Measurements from ENCODE around the gene RICTOR.
"Not testable (repeated sequence)": the region's sequence is repeated elsewhere in the genome, so short reads cannot be mapped to it uniquely, and the experiment has no call there.

RICTOR gene

GRCh38 chr5:39055768-39056398 lies 18.3 kb downstream of the RICTOR start:
- DNase-seq, result no peak

DNA sequence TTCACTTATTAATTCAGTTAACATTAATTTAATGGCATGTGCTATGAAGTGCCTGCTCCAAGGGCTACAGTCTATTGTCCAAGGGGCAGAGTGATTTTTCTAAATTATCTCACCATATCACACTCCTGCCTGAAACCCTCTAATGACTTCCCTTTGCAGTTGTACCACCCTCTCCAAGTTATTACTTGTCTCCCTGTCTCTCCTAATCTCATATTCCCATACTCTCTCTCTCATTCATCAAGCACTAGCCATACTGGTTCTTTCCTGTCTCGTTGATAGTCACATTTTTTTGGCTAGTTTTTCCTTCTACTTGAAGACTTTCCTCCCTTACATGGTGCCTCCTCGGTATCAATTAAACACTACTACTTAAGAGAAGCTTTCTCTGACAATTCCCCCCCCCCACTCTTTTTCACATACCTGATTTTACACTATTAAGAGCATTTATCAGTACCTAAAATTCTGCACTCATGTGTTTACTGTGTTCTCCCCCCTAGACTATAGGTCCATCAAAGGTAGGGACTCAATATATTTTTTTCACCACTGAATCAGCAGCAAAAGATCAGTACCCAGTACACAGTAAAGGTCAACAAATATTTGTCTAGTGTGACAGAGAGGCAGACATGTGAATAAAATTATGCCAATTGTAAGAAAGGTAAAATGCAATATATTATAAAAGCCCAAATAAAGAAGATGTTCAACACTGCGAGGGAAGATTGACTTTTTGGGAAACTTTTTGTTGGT lies 19.0 kb downstream of the RICTOR start:
- no peak for DNase-seq

DNA sequence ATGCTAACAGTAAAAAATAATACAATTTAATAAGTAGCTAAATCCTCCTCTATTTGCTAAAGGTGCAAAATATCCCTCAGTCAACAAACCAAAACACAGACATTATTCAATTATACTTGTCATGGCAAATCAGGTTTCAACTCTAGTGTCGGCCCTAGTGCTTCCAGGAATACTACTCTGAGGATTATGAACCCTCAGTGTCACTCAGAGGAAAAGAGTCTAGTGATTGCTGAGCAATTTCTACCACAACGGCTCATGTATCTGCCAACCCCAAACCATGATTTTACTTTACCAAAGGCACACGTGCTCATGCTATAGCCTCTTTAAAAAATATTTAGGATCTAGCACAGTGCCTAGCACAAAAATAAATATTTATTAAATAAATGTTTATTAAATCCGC lies 21.0 kb downstream of the RICTOR start:
- no peak for DNase-seq

DNA sequence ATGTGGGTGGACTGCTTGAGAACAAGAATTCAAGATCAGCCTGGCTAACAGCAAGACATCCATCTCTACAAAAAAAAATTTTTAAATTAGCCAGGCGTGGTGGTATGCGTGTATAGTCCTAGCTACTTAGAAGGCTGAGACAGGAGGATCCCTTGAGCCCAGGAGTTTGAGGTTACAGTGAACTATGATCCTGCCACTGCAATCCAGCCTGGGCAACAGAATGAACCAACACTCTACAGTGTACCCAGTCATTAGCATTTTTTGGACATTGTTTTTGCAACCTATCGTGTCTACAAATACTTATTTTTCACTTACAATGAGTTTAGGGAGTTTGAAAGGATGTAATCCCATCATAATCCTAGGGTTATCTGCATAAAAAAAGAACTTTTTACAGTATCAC lies 22.1 kb downstream of the RICTOR start:
- DNase-seq, result no peak

GRCh38 chr5:39049315-39049714 lies 24.9 kb downstream of the RICTOR start:
- DNase-seq, result no peak

- DNase-seq, result no peak
Measured at GRCh38 chr5:39040875-39041274, 33.3 kb downstream of the RICTOR start.

DNA sequence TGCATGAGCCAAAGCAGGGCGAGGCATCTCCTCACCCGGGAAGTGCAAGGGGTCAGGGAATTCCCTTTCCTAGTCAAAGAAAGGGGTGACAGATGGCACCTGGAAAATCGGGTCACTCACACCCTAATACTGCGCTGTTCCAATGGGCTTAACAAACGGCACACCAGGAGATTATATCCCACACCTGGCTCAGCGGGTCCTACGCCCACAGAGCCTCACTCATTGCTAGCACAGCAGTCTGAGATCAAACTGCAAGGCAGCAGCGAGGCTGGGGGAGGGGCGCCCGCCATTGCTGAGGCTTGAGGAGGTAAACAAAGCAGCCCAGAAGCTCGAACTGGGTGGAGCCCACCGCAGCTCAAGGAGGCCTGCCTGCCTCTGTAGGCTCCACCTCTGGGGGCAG lies 39.7 kb downstream of the RICTOR start:
- not testable (repeated sequence) for DNase-seq

DNA sequence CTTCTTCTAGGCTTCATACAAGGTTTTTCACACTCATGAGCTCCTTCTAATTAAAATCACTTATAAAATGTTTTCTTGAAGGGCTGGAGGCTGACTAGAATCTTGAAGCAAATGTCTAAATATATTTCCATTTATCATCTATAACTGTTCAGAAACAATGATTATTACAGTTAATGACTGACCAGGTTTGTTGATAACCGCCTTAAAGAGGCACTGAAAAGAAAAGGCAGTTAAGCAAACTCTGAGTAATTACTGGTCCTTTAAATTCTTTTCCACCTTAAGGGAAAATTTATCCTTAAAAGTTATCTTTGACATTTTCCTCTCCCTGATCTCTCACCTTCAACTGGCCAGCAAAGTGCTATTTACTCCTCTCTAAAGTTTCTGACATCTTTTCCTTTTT lies 43.2 kb downstream of the RICTOR start:
- no peak for DNase-seq

DNA sequence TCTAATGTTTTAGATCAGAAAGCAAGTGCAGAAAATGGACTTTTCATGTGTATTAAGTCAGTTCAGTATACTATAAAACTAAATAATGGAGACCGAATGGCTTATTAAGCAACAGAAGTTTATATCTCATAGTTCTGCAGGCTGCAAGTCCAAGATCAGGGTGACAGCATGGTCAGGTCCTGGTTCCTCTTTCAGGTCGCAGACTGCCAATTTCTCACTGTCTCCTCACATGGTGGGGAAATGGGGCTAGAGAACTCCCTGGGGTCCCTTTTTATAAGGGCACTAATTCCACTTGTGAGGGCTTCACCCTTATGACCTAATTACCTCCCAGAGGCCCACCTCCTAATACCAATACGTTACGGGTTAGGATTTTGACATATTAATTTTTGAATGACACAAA lies 48.7 kb downstream of the RICTOR start:
- DNase-seq, result no peak

- DNase-seq, result no peak
Measured at GRCh38 chr5:39024884-39025283, 49.3 kb downstream of the RICTOR start.

DNA sequence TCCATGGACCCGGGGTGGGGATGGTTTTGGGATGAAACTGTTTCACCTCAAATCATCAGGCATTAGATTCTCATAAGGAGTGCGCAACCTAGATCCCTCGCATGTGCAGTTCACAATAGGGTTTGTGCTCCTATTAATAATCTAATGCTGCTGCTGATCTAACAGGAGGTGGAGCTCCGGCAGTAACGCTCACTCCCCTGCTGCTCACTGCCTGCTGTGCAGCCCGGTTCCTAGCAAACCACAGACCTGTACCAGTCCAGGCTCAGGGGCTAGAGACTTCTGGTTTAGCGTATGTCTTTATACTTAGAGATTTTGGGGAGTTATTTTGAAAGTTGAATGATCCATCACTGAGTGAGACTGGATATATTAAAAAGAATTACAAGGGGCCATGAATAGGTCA lies 50.2 kb downstream of the RICTOR start:
- DNase-seq, result peak in 1 of 2 donors; percentile 6

- DNase-seq, result no peak
Measured at GRCh38 chr5:39023121-39023520, 51.1 kb downstream of the RICTOR start.

DNA sequence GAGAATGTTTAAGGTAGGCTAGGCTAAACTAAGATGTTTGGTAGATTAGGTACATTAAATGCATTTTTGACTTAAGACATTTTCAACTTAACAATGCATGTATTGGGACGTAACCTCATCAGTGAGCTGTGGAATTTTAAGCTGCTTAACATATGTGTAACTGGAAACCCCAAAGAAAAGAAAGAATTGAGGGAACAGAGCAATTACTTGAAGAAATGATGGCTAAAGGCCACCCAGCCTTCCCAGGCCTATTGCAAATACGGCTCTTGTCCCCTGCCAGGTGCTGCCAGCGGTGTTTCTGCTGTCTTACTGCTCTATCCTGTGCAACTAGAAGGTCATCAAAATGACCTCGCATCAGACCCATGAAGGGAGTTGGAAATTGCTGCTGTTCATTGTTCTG lies 52.0 kb downstream of the RICTOR start:
- DNase-seq, result no peak

DNA sequence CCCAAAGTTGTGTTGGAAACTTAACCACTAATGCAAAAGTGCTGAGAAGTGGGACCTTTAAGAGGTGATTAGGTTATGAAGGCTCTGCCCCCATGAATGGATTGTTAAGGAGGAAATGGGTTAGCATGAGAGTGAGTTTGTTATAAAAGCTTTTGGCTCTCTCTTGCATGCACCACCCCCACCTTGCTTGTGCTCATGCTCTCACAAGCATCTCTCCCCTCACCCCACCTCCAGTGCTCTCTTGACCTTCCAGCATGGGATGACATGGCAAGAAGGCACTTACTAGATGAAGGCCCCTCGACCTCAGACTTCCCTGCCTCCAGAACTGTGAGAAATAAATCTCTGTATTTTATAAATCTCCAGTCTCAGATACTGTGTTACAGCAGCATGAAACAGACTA lies 52.8 kb downstream of the RICTOR start:
- DNase-seq, result no peak

GRCh38 chr5:39020458-39020857 lies 53.7 kb downstream of the RICTOR start:
- DNase-seq, result no peak

DNA sequence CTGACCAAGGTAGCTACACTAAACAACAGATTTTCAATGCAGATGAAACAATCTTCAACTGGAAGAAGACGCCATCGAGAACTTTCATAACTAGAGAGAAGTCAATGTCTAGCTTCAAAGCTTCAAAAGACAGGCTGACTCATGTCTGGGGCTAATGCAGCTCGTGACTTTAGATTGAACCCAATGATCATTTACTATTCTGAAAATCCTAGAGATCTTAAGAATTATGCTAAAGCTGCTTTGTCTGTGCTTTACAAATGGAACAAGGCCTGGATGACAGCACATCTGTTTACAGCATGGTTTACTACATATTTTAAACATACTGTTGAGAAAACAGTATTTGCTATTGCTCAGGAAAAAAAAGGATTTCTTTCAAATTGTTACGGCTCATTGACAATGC lies 54.9 kb downstream of the RICTOR start:
- no peak for DNase-seq

DNA sequence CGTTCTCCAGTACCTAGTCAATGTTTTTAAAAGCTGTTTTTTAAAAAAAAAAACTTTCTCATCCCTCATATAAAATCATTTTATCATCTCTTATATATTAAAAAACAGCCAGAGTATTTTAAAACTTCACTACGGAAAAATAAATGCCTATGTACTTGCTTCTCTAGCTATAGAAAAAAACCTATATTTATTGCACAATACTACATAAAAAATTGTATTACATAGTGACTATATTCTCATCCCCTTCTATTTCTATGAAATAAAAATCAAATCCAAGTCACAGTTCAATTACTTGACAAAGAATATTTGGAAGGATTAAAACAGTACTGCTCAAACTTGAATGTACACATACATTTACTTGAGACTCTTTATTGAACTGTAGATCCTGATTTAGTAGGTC lies 56.7 kb downstream of the RICTOR start:
- DNase-seq, result no peak

DNA sequence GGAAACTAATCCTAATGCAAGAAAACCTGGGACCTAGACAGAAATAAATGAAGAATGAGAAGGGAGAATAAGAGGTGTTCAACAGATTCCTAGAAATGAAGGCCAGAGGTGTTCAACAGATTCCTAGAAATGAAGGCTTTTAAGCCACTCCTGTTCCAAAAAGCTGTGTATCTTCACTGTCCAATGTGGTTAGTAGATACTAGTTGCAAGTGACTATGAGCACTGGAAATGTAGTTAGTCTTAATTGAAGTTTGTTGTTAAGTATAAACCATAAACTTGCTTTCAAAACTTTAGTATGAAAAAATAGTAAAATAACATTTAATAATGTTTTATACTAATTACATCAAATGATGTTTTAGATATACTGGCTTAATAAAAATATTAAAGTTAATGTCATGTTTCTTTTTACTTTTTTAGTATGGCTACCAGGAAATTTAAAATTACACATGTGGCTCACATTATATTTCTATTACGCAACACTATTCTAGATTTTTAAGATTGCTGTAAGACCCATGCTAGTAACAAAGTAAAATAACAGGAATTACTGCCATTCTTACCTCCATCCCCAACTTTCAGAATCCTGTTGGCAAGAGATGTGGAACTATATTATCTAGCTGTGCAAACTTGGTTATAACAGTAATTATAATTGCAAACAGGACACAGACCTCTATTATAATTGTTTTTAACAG lies 57.5 kb downstream of the RICTOR start:
- no peak for DNase-seq

DNA sequence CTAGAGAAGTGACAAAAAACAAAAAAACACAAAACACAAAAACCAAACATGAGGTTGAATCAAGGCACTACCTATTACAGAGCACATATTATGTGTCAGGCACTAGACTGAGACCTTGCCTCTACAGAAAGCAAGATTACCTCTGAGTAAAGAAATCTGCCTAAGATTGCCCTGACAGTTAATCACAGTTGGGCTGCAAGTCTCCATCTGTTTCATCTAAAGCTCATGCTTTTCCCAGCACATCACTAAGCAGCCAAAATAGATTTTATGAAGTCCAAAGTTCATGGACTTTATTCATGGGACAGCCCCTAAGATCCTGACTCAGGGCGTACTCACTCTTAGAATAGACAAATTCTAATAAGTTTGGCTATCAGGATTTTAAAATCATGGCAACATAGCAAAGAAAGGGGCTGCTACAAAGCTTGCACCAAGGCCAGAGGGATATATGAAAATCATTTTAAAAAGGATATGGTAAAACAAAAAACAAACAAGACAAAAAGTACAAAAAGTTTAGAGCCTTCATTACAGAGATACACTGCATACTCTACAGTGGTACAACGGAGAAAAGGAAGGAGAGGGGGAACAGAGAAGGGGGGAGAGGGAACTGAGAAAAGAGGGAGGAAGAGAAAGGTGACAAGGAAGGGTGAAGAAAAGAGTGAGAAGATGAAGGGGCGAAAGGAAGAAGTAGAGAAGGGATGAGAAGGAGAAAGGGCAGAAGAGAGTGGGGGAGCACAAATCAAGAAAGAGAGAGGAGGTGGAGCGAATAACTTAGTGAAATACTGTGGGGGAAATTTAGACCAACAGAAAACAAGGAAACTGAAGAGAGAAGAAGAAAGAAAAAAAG lies 58.2 kb downstream of the RICTOR start:
- DNase-seq, result no peak

- DNase-seq, result no peak
Measured at GRCh38 chr5:39014561-39014960, 59.6 kb downstream of the RICTOR start.

- no peak for DNase-seq
Measured at GRCh38 chr5:39013938-39014337, 60.3 kb downstream of the RICTOR start.

DNA sequence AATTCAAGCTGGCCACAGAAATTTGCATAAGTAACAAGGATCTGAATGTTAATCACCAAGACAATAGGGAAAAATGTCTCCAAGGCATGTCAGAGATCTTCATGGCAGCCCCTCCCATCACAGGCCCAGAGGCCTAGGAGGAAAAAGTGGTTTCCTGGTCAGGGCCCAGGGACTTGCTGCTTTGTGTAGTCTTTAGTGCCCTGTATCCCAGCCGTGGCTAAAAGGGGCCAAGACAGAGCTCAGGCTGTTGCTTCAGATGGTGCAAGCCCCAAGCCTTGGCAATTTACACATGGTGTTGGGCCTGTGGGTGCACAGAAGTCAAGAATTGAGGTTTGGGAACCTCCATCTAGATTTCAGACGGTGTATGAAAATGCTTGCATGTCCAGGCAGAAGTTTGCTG lies 63.2 kb downstream of the RICTOR start:
- not testable (repeated sequence) for DNase-seq

DNA sequence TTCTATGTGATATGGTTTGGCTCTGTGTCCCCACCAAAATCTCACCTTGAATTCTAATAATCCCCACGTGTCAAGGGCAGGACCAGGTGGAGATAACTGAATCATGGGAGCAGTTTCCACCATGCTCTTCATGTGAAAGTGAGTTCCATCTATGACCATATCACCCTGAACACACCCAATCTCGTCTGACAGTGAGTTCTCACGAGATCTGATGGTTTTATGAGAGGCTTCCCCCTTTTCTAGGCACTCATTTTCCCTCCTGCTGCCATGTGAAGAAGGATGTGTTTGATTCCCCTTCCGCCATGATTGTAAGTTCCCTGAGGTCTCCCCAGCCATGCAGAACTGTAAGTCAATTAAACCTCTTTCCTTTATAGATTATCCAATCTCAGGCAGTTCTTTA lies 64.2 kb downstream of the RICTOR start:
- no peak for DNase-seq
